Transverse colon (tissue), 4 donors: ENCODE data around the gene ZDHHC21. TPM values are rescaled to one million over a fixed set of nuclear protein-coding genes. Genes with fewer than 3 reads are reported as not detected.
"Not testable (repeated sequence)": the region's sequence is repeated elsewhere in the genome, so short reads cannot be mapped to it uniquely, and the experiment has no call there.

Experiments used
- DNase-seq: peaks from one replicate; pipeline ENCODE4 v3.0.0-alpha.2; 2019
- H3K27ac ChIP-seq, 4 donors: fragments of 200-600 bp; sonication (generic); 2 replicates each; pipeline ENCODE4 v1.5.1; 2016 to 2018; ENCODE audit warnings: inconsistent platforms in 4 of 4
- H3K27me3 ChIP-seq: fragments of 200-600 bp; sonication (generic); 2 replicates; pipeline ENCODE4 v1.5.1; 2017; ENCODE audit warnings: inconsistent platforms
- H3K36me3 ChIP-seq, 4 donors: fragments of 200-600 bp; sonication (generic); 2 replicates each; pipeline ENCODE4 v1.5.1; 2017 to 2019; ENCODE audit warnings: inconsistent platforms in 4 of 4
- H3K4me1 ChIP-seq, 4 donors: fragments of 200-600 bp; sonication (generic); 2 replicates each; pipeline ENCODE4 v1.5.1; 2017 to 2020; ENCODE audit warnings: inconsistent platforms in 4 of 4
- H3K4me3 ChIP-seq, 4 donors: fragments of 200-600 bp; sonication (generic); 1 replicate in 1 of 4; 2 replicates in 3 of 4; pipeline versions ENCODE4 v1.5.1 to v1.6.1; 2017 to 2019; ENCODE audit warnings: inconsistent platforms in 4 of 4
- H3K9me3 ChIP-seq, 2 donors: fragments of 200-600 bp; sonication (generic); 2 replicates each; pipeline ENCODE4 v1.5.1; 2017 to 2019; ENCODE audit warnings: inconsistent platforms in 2 of 2
- EP300 ChIP-seq: sonication (generic); formaldehyde crosslinking; IDR thresholded peaks from one replicate; pipeline ENCODE4 v1.6.1; 2017; ENCODE audit warnings: antibody characterized with exemption, low read depth
- POLR2A ChIP-seq: fragments of 450-650 bp; IDR thresholded peaks from one replicate; pipeline ENCODE4 v1.6.1; 2016; ENCODE audit warnings: antibody characterized with exemption, mild to moderate bottlenecking, moderate library complexity
- POLR2AphosphoS5 ChIP-seq, 3 donors: sonication (generic); formaldehyde crosslinking; IDR thresholded peaks; one replicate each; pipeline ENCODE4 v1.6.1; 2016; ENCODE audit warnings: antibody characterized with exemption in 3 of 3
- WGBS, 2 donors: methylation state at CpG; one replicate each; pipeline ENCODE4 v1.1.5; 2018; ENCODE audit warnings: low coverage in 1 of 2; 5-methylcytosine and 5-hydroxymethylcytosine counted together
- in situ Hi-C, 4 donors: fragments of 200-750 bp; cut with MboI; loops; one replicate each; pipeline versions ENCODE4 v1.15.0 to v1.15.1; 2017; ENCODE audit warnings: low sequenced_read_pairs in 3 of 4, low pct_ligation_motif_present in 1 of 4, low pct_unique_long_range_greater_than_20kb in 1 of 4
- intact Hi-C: fragments of 100-400 bp; cut with DNase I; formaldehyde crosslinking; loops from one replicate; pipeline ENCODE4 v1.15.1; 2023; ENCODE audit warnings: low total_unique reads
- total RNA-seq, 4 donors: library from RNA; depleted of rRNA; stranded (reverse); fragments of >200 nt; gene quantifications; one replicate each; pipeline ENCODE4 v1.1.0, GENCODE V29; 2016
- TF ChIP-seq, protein P1 (sequence below), 5 experiments: fragments of 200-600 bp in 3 of 5; fragments of 450-650 bp in 2 of 5; sonication (generic) in 3 of 5; IDR thresholded peaks; 1 replicate in 2 of 5; 2 replicates in 3 of 5; pipeline ENCODE4 v1.5.1; 2016 to 2017; ENCODE audit warnings: antibody characterized with exemption in 5 of 5, inconsistent platforms in 3 of 5, mild to moderate bottlenecking in 2 of 5, moderate library complexity in 1 of 5

ZDHHC21 gene
- total RNA-seq, 4 donors from 2014 or later = 15.9 to 24.7 (median 21.4) TPM

DNA sequence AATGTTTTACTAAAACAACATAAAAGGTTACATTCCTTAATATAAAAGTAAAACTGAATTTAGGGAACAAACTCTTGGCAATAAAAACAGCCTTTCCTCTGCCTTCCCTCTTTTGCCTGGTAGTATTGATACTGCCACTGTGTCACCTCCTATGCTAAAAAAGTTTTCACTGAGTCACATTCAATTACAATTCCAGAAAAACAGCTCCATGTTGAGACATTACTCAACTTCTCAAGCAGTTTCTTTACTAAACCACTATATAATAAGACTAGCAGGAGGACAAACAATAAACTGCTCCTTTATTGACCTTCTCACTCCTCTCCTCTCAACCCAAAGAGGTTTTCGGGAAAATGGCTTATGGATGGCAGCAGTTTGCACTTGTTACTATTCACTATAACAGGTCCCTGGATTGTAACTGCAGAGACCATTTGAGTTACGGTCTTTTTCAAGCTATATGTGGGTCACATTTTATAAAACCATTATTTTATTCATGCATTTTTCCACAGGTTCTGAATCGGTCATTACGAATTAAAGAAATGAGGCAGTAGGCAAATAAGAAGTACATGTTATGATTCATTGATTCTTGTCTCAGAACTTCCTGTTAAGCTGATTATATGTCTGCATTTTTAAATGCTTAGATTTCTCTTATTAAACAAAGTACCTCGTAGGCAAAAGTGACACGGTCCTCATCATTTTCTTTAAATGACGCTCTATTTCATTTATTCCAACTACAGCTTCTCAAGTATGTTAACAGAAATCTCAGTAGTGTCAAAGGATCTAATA is 2.1 kb downstream of the ZDHHC21 start:
- Histone ChIP-seq H3K4me3 (no peak overlapping the region), H3K9me3 (no peaks in the 10 kb centered on the region), H3K27me3 (no peaks in the 10 kb centered on the region), H3K36me3 (peaks cover 0 to 15% (median 0%) of the 10 kb centered on the region in 4 donors), H3K27ac (no peak overlapping the region), H3K4me1 (peaks cover 6 to 24% (median 13%) of the 10 kb centered on the region in 4 donors)
- WGBS, 2 donors = 71 to 81% methylated on average over 7 of the region's 7 CpGs
- in situ Hi-C loops (no loop called here), intact Hi-C loops (no loop called here)
- DNase-seq = no peak
- no peak for TF ChIP-seq POLR2A

DNA sequence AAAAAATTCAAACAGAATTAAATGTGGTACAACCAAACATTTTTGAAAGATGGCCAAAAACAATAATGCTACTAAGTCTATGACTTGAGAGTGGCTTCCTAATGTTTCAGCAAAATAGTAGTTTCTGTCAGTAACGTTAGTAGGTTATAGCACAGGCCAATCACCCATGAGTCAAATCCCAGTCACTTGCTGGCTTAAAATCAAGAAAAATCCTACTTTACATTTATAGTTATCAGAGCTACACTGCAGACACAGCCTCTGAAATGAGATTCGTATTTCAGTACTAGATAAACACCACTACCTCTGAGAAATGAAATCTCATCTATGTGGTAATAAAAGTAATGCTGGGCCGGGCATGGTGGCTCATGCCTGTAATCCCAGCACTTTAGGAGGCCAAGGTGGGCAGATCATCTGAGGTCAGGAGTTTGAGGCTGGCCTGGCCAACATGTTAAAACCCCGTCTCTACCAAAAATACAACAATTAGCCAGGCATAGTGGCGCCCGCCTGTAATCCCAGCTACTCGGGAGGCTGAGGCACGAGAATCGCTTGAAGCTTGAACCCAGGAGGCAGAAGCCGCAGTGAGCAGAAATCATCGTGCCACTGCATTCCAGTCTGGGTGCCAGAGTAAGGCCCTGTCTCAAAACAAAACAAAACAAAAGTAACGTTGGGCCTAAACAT is 6.1 kb downstream of the ZDHHC21 start:
- H3K36me3 ChIP-seq = peaks cover 0 to 15% (median 0%) of the 10 kb centered on the region in 4 donors

DNA sequence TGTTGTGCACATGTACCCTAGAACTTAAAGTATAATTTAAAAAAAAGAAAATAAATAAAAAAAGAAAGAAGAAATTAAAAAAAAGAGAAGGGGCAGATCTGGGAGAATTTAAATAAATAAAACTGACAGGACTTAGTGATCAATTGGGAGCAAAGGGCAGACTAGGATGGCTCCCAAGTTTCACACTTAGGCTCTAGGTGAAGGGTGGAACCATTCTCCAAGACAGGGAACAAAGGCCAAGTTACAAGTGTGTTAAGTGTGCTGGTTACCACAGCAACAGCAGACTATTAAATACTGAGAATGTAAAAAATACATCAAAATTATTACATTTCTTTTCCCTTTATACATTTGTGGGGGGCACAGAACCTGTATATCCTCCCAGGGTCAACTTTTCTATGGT is 7.1 kb downstream of the ZDHHC21 start:
- in situ Hi-C loops (no loop called here), intact Hi-C loops (no loop called here)
- Histone ChIP-seq H3K9me3 (no peaks in the 10 kb centered on the region), H3K4me1 (peaks cover 0 to 13% (median 3%) of the 10 kb centered on the region in 4 donors), H3K27ac (no peak overlapping the region), H3K4me3 (no peak overlapping the region), H3K27me3 (no peaks in the 10 kb centered on the region), H3K36me3 (peaks cover 0 to 15% (median 0%) of the 10 kb centered on the region in 4 donors)
- no peak for DNase-seq
- TF ChIP-seq, protein P1, sequence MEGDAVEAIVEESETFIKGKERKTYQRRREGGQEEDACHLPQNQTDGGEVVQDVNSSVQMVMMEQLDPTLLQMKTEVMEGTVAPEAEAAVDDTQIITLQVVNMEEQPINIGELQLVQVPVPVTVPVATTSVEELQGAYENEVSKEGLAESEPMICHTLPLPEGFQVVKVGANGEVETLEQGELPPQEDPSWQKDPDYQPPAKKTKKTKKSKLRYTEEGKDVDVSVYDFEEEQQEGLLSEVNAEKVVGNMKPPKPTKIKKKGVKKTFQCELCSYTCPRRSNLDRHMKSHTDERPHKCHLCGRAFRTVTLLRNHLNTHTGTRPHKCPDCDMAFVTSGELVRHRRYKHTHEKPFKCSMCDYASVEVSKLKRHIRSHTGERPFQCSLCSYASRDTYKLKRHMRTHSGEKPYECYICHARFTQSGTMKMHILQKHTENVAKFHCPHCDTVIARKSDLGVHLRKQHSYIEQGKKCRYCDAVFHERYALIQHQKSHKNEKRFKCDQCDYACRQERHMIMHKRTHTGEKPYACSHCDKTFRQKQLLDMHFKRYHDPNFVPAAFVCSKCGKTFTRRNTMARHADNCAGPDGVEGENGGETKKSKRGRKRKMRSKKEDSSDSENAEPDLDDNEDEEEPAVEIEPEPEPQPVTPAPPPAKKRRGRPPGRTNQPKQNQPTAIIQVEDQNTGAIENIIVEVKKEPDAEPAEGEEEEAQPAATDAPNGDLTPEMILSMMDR (IDR thresholded peaks at IDR 0.05) = no peak

More for the DNA sequence above, 6.1 kb downstream of the ZDHHC21 start:
- Histone ChIP-seq H3K9me3 (no peaks in the 10 kb centered on the region), H3K4me3 (no peak overlapping the region), H3K27ac (no peak overlapping the region), H3K4me1 (peaks cover 2 to 17% (median 11%) of the 10 kb centered on the region in 4 donors), H3K27me3 (no peaks in the 10 kb centered on the region)
- intact Hi-C loops (no loop called here), in situ Hi-C loops (no loop called here)
- 73 to 84% methylated on average over 6 to 12 of the region's 12 CpGs for WGBS, 2 donors
- TF ChIP-seq, protein P1 (IDR thresholded peaks at IDR 0.05) = no peak
- TF ChIP-seq POLR2AphosphoS5 (IDR thresholded peaks at IDR 0.05) = no peak
- TF ChIP-seq EP300 = no peak
- TF ChIP-seq POLR2A = no peak
- DNase-seq = no peak

DNA sequence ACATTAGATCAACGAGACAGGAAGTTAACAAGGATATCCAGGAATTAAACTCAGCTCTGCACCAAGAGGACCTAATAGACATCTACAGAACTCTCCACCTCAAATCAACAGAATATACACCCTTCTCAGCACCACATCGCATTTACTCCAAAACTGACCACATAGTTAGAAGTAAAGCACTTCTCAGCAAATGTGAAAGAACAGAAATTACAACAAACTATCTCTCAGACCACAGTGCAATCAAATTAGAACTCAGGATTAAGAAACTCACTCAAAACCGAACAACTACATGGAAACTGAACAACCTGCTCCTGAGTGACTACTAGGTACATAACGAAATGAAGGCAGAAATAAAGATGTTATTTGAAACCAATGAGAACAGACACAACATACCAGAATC is 10.6 kb downstream of the ZDHHC21 start:
- H3K4me1 ChIP-seq, H3K4me3 ChIP-seq, H3K27ac ChIP-seq, H3K9me3 ChIP-seq, H3K27me3 ChIP-seq, in situ Hi-C loops, intact Hi-C loops, DNase-seq, H3K36me3 ChIP-seq: not testable (repeated sequence)
- 75 to 82% methylated on average over 4 of the region's 4 CpGs for WGBS, 2 donors

DNA sequence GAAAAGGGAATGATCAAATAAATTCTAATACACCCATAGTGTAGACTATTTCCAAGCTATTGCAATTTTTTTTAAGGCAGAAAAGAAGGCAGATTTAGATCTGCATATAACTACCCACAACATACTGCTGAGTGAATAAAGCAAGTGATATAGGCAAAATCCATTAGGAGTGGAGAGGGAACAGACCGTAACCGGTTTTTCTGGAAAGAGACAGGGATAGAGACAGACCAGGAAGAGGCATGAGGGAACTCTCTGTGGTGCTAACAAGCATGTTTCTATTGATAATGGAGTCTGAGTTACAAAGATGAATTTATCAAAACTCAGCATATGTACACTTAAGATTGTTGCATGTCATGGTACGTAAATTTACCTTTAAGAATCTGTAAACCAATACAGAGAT is 14.5 kb downstream of the ZDHHC21 start:
- intact Hi-C loops (no loop called here), in situ Hi-C loops (no loop called here)
- Histone ChIP-seq H3K27ac (no peak overlapping the region), H3K9me3 (no peaks in the 10 kb centered on the region), H3K4me1 (no peaks in the 10 kb centered on the region), H3K36me3 (peaks cover 0 to 4% (median 0%) of the 10 kb centered on the region in 4 donors), H3K27me3 (no peaks in the 10 kb centered on the region), H3K4me3 (no peak overlapping the region)
- TF ChIP-seq POLR2AphosphoS5 (IDR thresholded peaks at IDR 0.05) = no peak
- TF ChIP-seq, protein P1 (IDR thresholded peaks at IDR 0.05) = no peak
- no peak for TF ChIP-seq POLR2A
- TF ChIP-seq EP300 = no peak
- WGBS, 2 donors = 95 to 97% methylated on average over 3 of the region's 3 CpGs
- DNase-seq = no peak
